ENCODE results near the gene CRYBB2.

GRCh38 chr22:25183949-25184619 lies 35.4 kb upstream of the CRYBB2 start:
- TF ChIP-seq CTCF (IDR thresholded peaks at IDR 0.05) = no peak
- no peak for TF ChIP-seq EP300 (IDR thresholded peaks at IDR 0.05; ENCODE audit: borderline replicate concordance in 1 of 2, low read depth in 1 of 2, low read length in 1 of 2)
- TF ChIP-seq TAF1 (IDR thresholded peaks at IDR 0.05; ENCODE audit: borderline replicate concordance, low read depth, low read length) = no peak
- TF ChIP-seq TCF12 (IDR thresholded peaks at IDR 0.05) = no peak
- TF ChIP-seq RAD21 (IDR thresholded peaks at IDR 0.05; ENCODE audit: low read length) = no peak

Measured in SK-N-SH (cell line).